Occipital lobe (tissue), 2 donors: ENCODE data around the gene MLXIP. TPM values are rescaled to one million over a fixed set of nuclear protein-coding genes. Genes with fewer than 3 reads are reported as not detected.

ENCODE experiments used
- DNase-seq: peaks from one replicate; lab custom pipeline; 2025; lab: John Stamatoyannopoulos, UW
- total RNA-seq: library from RNA; depleted of rRNA; stranded (reverse); fragments of >200 nt; gene quantifications from one replicate; pipeline ENCODE4 v1.2.3, GENCODE V29; 2014

Gene MLXIP
- total RNA-seq, 1 donor from 2014 or later: 7.6 TPM

GRCh38 chr12:122123761-122124145 is 45.2 kb downstream of the MLXIP start:
- no peak for DNase-seq

GRCh38 chr12:122124370-122124769 is 45.8 kb downstream of the MLXIP start:
- no peak for DNase-seq

GRCh38 chr12:122125452-122126341 is 47.1 kb downstream of the MLXIP start:
- no peak for DNase-seq

- DNase-seq: no peak
These were observed 47.7 kb downstream of the MLXIP start for GRCh38 chr12:122126342-122126635.

GRCh38 chr12:122126713-122127597 is 48.4 kb downstream of the MLXIP start:
- DNase-seq: peak; percentile 6

- no peak for DNase-seq
These were observed 49.3 kb downstream of the MLXIP start for GRCh38 chr12:122127839-122128238.

GRCh38 chr12:122128481-122128880 is 49.9 kb downstream of the MLXIP start:
- DNase-seq: no peak

- no peak for DNase-seq
These were observed 50.6 kb downstream of the MLXIP start for GRCh38 chr12:122129131-122129530.

GRCh38 chr12:122130150-122130549 is 51.6 kb downstream of the MLXIP start:
- no peak for DNase-seq

GRCh38 chr12:122133192-122133950 is 54.8 kb downstream of the MLXIP start:
- no peak for DNase-seq

- DNase-seq: no peak
These were observed 57.0 kb downstream of the MLXIP start for GRCh38 chr12:122135437-122136031.

GRCh38 chr12:122137229-122137628 is 58.7 kb downstream of the MLXIP start:
- DNase-seq: no peak

GRCh38 chr12:122137681-122138080 is 59.1 kb downstream of the MLXIP start:
- DNase-seq: no peak

GRCh38 chr12:122138181-122138580 is 59.6 kb downstream of the MLXIP start:
- DNase-seq: no peak

- DNase-seq: no peak
These were observed 60.1 kb downstream of the MLXIP start for GRCh38 chr12:122138616-122139015.

GRCh38 chr12:122139266-122139665 is 60.7 kb downstream of the MLXIP start:
- no peak for DNase-seq

- no peak for DNase-seq
These were observed 61.4 kb downstream of the MLXIP start for GRCh38 chr12:122139941-122140340.

- DNase-seq: no peak
These were observed 62.1 kb downstream of the MLXIP start for GRCh38 chr12:122140467-122141257.

GRCh38 chr12:122141911-122142725 is 63.6 kb downstream of the MLXIP start:
- no peak for DNase-seq

GRCh38 chr12:122142857-122143256 is 64.3 kb downstream of the MLXIP start:
- DNase-seq: no peak
